HG03558 (cell line): ENCODE data around the gene CLSTN1.

Experiments used
- ATAC-seq: cut with Tn5 transposase; IDR thresholded peaks from one replicate; pipeline ENCODE4 v1.9.1; 2021; ENCODE audit warnings: moderate number of reproducible peaks; ENCODE audit not compliant: unreplicated experiment; ENCODE audit errors: extremely low read depth

The CLSTN1 gene

GRCh38 chr1:9823943-9824701, at the start of gene CLSTN1:
Gene CLSTN1 (minus strand): TSS chr1:9823965. CDS start chr1:9823733, 232 bp downstream.
- no peak for ATAC-seq

- ATAC-seq = no peak
Measured at GRCh38 chr1:9873385-9873784, 49.6 kb upstream of the CLSTN1 start.

- ATAC-seq = no peak
Measured at GRCh38 chr1:9872430-9873165, 48.8 kb upstream of the CLSTN1 start.

GRCh38 chr1:9871707-9872425, 48.1 kb upstream of the CLSTN1 start:
- ATAC-seq = no peak

GRCh38 chr1:9871021-9871420, 47.3 kb upstream of the CLSTN1 start:
- no peak for ATAC-seq

GRCh38 chr1:9870572-9870971, 46.8 kb upstream of the CLSTN1 start:
- no peak for ATAC-seq

- ATAC-seq = no peak
Measured at GRCh38 chr1:9869831-9870251, 46.1 kb upstream of the CLSTN1 start.

GRCh38 chr1:9868244-9868590, 44.5 kb upstream of the CLSTN1 start:
- ATAC-seq = no peak

GRCh38 chr1:9867408-9868243, 43.9 kb upstream of the CLSTN1 start:
- ATAC-seq = no peak

GRCh38 chr1:9866836-9867235, 43.1 kb upstream of the CLSTN1 start:
- no peak for ATAC-seq

- no peak for ATAC-seq
Measured at GRCh38 chr1:9865724-9866123, 42.0 kb upstream of the CLSTN1 start.

GRCh38 chr1:9863371-9863770, 39.6 kb upstream of the CLSTN1 start:
- ATAC-seq = no peak

- no peak for ATAC-seq
Measured at GRCh38 chr1:9861360-9861759, 37.6 kb upstream of the CLSTN1 start.

GRCh38 chr1:9860887-9861286, 37.1 kb upstream of the CLSTN1 start:
- no peak for ATAC-seq

- ATAC-seq = no peak
Measured at GRCh38 chr1:9859281-9860014, 35.7 kb upstream of the CLSTN1 start.

- ATAC-seq = no peak
Measured at GRCh38 chr1:9858293-9859035, 34.7 kb upstream of the CLSTN1 start.

GRCh38 chr1:9855186-9855585, 31.4 kb upstream of the CLSTN1 start:
- no peak for ATAC-seq

GRCh38 chr1:9853249-9853595, 29.5 kb upstream of the CLSTN1 start:
- ATAC-seq = no peak
